ENCODE measurements around the gene QPCTL.

The QPCTL gene

DNA sequence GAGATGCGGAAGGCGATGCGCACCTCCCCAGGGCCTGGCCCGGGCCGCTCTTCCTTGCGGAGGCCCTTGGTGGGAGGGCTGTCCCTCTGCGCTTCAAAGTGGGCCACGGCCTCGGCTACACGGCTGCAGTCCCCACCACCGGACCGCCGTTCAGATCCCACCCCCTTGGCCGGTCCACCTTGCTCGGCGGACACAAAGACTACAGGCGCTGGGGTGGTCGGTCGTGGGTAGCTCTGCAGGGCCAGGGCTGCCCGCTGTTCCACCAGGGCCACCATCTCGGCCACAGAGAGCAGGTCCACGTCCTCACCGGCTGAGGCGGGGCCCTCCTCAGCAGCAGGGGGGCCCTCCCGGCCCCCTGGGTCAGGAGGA lies 20.2 kb downstream of the QPCTL start:
- ChIA-PET POLR2A (interaction anchor here (0.6 to 0.7 kb wide), 2 partner anchors 9 to 20 kb away, joined by 3 to 4 read pairs; no protein-coding TSS in a partner anchor), CTCF (interaction anchor here (1.8 to 13.6 kb wide), 2 partner anchors 17 to 56 kb away, joined by 5 to 198 read pairs; partner anchors contain the start of genes QPCTL, SIX5 and SNRPD2)
- no peak for DNase-seq (ENCODE audit: low read depth, low spot score)
- no peak overlapping the region for H3K4me3 ChIP-seq (ENCODE audit: low read depth, low read length)
- TF ChIP-seq, protein P1, sequence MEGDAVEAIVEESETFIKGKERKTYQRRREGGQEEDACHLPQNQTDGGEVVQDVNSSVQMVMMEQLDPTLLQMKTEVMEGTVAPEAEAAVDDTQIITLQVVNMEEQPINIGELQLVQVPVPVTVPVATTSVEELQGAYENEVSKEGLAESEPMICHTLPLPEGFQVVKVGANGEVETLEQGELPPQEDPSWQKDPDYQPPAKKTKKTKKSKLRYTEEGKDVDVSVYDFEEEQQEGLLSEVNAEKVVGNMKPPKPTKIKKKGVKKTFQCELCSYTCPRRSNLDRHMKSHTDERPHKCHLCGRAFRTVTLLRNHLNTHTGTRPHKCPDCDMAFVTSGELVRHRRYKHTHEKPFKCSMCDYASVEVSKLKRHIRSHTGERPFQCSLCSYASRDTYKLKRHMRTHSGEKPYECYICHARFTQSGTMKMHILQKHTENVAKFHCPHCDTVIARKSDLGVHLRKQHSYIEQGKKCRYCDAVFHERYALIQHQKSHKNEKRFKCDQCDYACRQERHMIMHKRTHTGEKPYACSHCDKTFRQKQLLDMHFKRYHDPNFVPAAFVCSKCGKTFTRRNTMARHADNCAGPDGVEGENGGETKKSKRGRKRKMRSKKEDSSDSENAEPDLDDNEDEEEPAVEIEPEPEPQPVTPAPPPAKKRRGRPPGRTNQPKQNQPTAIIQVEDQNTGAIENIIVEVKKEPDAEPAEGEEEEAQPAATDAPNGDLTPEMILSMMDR (IDR thresholded peaks at IDR 0.05; ENCODE audit: insufficient read depth, low read length, missing control alignments) = no peak

DNA sequence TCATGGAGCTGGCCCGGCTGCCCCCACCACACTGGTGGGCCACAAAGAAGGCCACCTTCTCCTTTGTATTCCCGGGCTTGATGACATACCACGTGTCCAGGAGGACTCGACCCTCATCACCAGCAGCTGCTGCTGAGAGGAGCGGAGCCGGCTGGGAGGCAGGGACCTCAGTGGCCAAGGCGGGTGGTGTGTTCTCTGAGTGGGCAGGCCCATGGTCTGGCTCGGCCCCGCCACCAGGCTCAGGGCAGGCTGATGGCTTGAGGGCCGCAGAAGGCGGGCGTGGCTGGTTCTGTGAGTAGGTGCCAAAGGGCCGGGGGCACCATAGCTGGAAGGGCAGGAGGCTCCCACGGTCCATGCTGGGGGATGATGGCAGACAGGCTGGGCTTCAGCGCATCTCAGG lies 20.7 kb downstream of the QPCTL start:
- CTCF ChIA-PET = interaction anchor here (1.8 to 13.6 kb wide), 2 partner anchors 17 to 56 kb away, joined by 5 to 198 read pairs; partner anchors contain the start of genes QPCTL, SIX5 and SNRPD2
- H3K4me3 ChIP-seq (ENCODE audit: low read depth, low read length) = no peak overlapping the region
- POLR2A ChIA-PET = interaction anchor here (0.6 to 0.7 kb wide), 2 partner anchors 9 to 20 kb away, joined by 3 to 4 read pairs; no protein-coding TSS in a partner anchor
- TF ChIP-seq, protein P1 (IDR thresholded peaks at IDR 0.05; ENCODE audit: insufficient read depth, low read length, missing control alignments) = no peak
- no peak for DNase-seq (ENCODE audit: low read depth, low spot score)

DNA sequence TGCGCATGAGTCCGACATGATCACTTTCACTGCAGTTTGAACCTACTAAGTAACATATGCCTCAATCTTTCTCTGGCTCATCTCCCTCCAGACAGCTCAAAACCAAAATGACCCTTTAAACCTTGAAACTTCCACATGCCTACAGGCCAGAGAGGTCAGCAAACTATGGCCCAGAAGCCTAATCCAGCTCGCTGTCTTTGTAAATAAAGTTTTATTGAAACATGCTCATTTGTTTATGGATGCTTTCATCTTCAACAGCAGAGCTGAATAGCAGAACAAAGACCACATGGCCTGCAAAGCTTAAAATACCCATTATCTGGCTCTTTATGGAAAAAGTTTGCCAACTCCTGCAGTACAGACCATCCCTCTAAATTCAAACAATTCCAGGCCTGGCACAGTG lies 22.7 kb downstream of the QPCTL start:
- CTCF ChIA-PET = interaction anchor here (0.7 to 13.6 kb wide), 4 partner anchors 19 to 102 kb away, joined by 3 to 198 read pairs (median 6); partner anchors contain the start of genes QPCTL and SNRPD2
- H3K4me3 ChIP-seq (ENCODE audit: low read depth, low read length) = no peak overlapping the region
- POLR2A ChIA-PET = interaction anchor here (1.1 kb wide), 1 partner anchor 131 kb away, joined by 3 read pairs; no protein-coding TSS in a partner anchor
- no peak for DNase-seq (ENCODE audit: low read depth, low spot score)
- TF ChIP-seq, protein P1 (IDR thresholded peaks at IDR 0.05; ENCODE audit: insufficient read depth, low read length, missing control alignments) = no peak

DNA sequence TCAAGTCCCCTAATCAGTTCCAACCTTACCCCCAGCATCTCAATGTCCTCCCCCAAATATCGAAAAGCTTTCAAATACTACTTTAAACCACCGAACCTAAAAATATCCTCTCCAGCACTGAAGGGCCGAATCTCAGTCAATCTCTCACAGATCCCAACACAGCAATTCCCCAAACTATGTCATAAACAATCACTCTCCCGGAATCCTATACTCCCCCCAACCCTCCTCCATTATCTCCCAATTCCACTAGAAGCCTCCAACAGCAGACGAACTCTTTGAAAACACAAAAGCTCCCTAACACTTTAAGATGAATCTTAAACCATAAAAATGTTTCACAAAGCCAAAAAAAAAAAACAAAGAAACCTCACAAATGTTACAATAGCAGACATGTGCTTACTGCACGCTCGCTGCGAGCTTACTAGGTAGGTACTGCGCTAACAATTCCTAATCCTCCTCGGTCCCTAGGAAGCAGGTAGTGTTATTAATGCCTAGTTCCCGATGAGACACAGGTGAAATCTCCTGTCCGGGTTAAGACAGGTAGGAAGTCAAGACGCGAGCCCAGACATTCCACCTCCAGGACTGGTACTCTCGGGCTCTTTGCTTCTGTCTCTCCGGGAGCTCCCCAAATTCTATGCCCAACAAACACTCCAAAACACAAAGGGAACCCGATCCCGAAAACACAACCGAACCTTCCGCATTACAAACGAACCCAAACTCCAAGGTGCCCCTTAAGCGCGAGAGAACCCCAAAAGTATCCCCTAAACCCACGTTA lies 24.1 kb downstream of the QPCTL start:
- H3K4me3 ChIP-seq (ENCODE audit: low read depth, low read length) = peak overlapping the region; percentile 75
- no peak for DNase-seq (ENCODE audit: low read depth, low spot score)
- POLR2A ChIA-PET = interaction anchor here (0.6 to 2.6 kb wide), 11 partner anchors 11 to 351 kb away, joined by 3 to 54 read pairs (median 4); partner anchors contain the start of genes DMPK, FBXO46, QPCTL and SIX5
- CTCF ChIA-PET = interaction anchor here (0.6 to 13.6 kb wide), 11 partner anchors 9 to 100 kb away, joined by 3 to 198 read pairs (median 4); partner anchors contain the start of genes FBXO46, QPCTL and SNRPD2
- TF ChIP-seq, protein P1 (IDR thresholded peaks at IDR 0.05; ENCODE audit: insufficient read depth, low read length, missing control alignments) = no peak

DNA sequence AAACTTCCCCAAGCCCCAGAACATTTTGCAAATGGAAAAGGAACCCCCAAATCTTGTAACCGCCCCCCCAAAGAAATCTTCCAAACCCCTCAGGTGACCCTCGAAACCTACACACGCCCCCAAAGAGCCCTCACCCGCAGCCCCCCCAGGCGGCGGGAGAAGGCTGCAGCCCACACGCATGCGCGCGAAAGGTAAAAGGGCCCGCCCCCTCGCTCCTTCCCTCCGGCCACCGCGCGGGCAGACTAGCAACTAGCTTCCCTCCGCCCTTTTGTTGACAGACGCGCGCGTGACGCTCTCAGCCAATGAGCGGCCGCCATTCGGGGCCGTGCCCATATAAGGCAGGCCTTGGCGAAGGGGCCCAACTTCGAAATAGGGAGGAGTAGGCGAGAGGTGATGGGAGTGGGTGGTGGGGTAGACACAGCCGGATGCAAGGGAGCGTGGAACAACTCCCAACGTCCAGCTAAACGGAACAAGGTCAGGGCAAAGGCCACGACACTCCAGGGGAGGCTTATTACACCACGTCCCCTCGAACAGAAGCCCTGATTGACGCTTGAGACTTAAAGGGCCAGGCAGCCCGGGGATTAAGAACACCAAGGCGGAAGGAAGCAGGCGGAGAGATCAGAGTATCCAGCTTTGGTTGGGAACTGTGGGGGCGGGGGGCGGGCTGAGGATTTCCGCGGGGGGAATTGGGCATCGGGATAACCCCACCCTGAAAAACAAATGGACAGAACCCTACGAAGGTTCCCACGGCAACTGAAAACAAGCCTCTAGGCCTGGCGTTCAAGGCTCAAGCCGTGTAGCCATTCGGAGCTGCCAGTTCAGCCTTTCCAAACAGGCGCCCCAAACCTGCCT lies 24.9 kb downstream of the QPCTL start:
- TF ChIP-seq, protein P1 (IDR thresholded peaks at IDR 0.05; ENCODE audit: insufficient read depth, low read length, missing control alignments) = peak; percentile 9
- ChIA-PET CTCF (interaction anchor here (0.6 to 13.6 kb wide), 10 partner anchors 9 to 99 kb away, joined by 3 to 198 read pairs (median 4); partner anchors contain the start of genes FBXO46, QPCTL and SNRPD2), POLR2A (interaction anchor here (0.6 to 2.6 kb wide), 10 partner anchors 10 to 352 kb away, joined by 3 to 54 read pairs (median 4); partner anchors contain the start of genes DMPK, FBXO46, QPCTL and SIX5)
- H3K4me3 ChIP-seq (ENCODE audit: low read depth, low read length) = peak overlapping the region; percentile 75
- peak; percentile 88 for DNase-seq (ENCODE audit: low read depth, low spot score)
